HG02610 (cell line): ENCODE results near the gene RFC1.

Source experiments
- ATAC-seq: cut with Tn5 transposase; IDR thresholded peaks from one replicate; pipeline ENCODE4 v1.9.1; 2021; ENCODE audit warnings: mild to moderate bottlenecking, moderate library complexity; ENCODE audit not compliant: unreplicated experiment

RFC1 gene

DNA sequence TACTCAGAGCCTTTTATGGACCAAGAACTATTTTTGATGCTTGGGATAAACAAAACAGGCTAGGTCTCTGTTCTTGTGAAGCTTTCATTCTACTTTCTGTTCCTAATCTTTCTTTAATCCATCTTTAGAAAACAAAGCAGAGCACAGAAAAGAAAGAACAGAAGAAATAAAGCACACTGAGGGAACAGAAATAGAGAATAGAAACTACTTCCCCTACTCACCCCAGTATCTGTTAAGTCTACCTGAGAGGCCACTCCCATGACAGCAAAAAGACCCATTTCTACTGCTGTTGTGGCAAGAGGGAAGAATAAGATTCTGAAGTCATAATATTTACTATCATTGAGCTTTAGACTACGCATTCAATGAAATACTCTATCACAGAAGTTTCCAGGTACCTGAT lies 9.2 kb downstream of the RFC1 start:
- peak; percentile 31 for ATAC-seq

DNA sequence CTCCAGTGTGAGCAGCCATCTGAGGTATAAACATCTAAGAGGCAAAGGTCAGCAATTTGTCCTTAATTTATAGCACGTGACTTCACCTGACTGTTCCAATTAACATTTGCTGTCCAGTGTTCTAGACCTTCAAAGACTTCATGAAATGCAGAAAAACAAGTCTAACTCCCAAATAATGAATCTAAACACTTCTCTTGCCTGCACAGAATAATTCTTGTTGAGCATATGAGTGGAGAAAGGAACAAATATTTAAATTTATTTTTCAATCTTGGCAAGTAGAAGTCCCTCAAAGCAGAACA lies 12.0 kb downstream of the RFC1 start:
- no peak for ATAC-seq

DNA sequence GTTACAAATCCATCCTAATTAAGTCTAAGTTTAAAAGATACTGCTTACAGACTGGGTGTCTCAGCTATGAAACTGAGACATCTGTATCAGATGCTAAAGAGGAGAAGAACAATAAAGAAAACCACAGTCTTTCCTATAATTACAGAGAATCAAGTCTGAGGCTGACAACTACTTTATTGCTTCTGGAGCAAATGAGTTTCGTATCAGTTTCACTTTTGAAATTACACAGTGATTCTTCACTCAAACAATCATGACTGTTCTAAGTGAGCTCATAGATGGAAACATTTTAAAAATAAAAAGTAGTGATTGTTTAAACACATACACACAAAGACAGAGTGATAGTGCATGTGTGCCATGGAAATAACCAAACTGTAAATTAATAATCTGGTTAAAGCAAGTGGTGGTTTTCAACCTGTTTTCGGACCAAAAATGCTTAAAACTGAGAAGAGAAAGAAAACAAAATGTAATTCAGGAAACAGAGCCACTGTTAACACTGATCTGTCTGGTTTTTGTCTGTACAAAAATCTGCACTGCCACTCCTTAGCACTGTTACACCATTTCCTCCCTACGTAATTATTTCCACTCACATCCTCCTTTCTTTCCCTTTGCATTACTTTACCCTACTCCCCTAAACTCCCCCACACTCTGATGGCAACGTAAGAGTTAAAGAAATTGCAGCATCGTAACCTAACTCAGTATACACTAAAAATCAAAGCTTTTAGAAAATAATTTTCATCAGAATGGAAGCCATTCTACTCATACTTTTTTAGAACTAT lies 12.5 kb downstream of the RFC1 start:
- ATAC-seq: peak; percentile 89

DNA sequence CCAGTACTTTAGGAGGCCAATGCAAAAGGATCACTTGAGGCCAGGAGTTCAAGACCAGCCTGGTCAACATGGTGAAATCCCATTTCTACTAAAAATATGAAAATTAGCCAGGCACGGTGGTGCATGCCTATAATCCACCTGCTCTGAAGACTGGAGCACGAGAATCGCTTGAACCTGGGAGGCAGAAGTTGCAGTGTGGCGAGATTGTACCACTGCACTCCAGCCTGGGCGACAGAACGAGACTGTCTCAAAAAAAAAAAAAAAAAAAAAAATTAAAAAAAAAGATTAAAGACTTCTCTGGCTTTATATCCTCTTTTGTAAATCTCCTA lies 13.0 kb downstream of the RFC1 start:
- ATAC-seq: peak; percentile 11

DNA sequence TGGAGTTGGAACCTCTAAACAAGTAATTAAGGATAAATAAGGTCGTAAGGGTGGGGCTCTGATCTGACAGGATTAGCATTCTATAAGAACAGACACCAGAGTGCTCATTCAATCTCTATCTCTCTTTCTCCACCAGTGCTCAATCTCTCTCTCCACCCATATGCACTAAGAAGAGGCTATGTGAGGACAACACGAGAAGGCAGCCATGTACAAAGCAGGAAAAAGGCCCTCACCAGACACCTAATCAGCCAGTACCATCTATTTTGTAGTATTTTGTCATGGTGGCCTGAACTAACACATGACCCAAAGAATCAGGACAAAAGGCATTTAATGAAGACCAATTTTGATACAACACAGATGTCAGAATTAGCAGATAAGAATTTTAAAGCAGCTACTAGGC lies 16.8 kb downstream of the RFC1 start:
- no peak for ATAC-seq

DNA sequence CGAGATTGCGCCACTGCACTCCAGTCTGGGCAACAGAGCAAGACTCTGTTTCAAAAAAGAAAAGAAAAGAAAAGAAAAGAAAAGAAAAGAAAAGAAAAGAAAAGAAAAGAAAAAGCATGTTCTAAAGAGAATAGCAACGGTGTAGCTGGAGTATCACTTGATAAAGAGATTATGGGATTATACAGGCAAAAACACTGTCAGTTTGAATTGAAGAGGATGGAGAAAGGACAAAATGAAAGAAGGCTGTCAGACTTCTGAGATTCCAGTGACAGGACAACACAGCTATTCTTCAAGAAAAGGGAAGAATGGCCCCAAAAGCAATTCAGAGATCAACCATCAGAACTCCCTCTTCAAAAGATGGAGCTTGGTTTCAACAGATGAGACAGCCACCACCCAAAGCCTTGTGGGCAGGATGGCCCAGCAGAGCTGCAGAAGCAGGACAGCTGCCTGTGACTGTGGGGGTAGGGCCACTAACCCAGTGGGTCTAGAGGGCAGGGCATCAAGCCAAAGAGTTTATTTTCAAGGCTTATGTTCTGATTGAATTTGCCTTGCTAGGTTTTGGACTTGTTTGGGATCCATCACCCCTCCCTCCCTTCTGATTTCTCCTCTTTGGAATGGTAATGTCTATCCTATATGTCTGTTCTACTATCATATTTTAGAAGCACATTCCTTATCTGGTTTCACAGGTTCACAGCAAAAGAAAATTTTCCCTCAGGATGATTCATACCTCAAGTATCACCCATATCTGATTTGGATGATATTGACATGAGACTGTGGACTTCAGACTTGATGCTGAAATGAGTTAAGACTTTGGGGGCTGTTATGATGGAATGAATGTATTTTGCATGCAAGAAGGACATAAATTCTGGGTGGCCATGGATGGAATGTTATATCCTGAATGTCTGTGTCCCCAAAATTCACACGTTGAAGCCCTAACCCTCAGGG lies 17.5 kb downstream of the RFC1 start:
- no peak for ATAC-seq

DNA sequence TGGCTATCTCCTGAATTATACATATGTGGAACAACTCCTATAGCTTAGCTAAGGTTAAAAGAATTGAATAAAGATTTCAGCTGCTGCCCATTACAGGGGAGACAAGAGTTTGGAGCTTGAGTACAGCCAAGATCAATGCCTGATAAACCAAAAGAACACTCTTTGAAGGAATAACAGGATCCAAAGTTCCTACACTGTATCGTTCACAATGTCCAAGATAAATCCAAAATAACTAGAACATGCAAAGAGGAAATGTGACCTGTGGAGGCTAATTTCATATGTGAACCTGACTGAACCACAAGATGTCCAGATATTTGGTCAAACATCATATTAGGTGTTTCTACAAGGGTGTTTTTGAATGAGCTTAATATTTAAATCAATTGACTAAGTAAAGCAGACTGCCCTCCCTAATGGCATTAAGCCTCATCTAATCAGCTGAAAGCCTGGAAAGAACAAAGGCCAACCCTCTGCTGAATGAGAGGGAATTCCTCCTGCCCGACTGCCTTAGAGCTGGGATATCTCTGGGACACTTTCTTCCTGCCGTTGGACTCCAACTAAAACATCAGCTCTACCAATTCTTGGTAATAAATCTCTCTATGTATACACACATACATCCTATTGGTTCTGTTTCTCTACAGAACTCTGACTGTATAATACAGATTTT lies 19.2 kb downstream of the RFC1 start:
- no peak for ATAC-seq

DNA sequence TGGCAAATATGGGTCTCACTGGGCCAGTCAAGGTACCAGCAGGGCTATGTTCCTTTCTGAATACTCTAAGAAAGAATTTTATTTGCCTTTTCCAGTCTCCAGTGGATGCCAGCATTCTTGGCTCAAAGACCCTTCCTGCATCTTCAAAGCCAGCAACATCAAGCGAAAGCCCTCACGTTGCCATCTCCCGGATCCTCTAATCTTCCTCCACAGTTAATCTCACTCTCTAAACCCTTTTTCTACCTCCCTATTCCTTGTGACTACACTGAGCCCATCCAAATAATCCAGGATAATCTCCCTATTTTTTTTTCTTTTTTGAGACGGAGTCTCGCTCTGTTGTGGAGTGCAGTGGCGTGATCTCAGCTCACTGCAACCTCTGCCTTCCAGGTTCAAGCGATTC lies 23.4 kb downstream of the RFC1 start:
- no peak for ATAC-seq

DNA sequence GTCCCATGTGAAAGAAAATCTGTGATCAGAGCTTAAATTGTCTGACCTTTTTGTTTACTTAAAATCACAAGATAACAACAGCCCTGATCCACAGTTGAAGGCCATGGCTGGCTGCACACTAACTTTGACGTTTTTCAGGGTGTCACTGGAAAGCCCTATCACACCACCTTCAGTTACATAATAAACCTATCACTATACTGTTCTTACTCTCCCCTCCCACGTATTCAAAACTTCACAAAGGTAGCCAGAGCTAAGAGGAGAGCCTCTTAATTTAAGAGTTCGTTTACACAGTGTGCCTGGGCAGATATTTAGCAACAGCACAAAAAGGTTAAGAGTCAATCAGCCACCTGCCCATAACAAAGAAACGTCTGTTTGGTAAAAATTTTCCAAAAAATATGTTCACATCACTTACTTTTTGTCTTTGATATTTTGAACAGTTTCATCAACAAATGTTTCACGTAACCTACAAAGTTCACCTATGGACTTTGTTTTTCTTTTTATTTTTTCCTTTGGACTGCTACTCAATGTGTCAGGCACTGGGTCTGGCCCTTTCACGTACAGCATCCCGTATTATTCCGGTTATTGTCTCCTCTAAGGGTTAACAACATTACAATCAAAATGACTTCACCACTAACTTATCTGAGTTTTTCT lies 25.0 kb downstream of the RFC1 start:
- ATAC-seq: no peak

DNA sequence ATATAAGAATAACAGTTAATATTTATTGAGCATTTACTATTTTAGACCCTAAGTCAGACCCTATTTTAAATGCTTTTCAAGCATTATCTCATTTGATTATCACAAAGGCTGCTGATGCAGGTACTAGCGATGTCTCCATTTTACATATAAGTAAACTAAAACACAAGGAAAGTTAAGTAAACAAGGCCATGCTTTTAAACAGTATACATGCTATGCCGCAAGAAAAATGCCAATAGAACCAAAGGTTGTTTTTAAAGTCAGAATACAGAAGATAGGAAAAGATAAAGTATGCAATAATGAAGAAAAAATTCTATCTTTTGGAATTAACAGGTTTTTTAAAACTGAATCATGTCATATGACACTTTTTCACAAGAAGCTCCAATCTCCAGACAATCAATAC lies 26.2 kb downstream of the RFC1 start:
- ATAC-seq: no peak

DNA sequence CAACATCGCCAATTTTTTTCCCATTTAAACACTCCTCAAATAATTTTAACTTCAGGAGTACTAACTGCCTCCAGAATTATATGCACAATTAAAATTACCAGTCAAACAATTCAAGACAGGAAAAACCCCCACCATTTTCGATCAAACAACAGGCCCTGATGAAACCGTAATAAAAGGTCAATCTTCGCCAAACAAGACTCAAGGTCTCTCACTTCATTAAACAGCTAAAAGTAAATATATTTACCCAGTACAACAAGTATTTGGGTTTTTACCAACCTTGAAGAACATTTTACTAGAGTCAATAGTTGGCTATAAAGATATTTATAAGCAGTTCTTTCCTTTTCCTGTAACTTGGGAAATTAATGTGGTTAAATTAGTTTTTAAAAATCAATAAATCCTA lies 28.3 kb downstream of the RFC1 start:
- no peak for ATAC-seq

DNA sequence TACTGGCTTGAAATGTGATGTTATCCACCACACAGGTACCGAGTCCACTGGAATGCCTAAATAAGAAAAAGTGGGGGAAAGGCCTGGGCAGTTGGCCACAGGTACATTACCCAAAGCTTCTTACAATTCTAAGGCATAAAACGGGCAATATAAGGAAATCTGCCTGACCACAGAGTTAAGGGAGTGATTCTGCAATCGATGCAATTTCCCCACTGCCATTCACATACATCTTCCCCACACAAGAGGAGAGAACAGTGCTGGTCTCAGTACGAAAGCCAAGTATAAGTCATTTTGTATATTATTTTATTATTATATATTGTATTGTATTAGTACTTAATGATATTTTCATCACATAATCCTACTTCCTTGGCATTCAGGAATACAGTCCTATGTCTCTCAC lies 30.6 kb downstream of the RFC1 start:
- ATAC-seq: no peak

DNA sequence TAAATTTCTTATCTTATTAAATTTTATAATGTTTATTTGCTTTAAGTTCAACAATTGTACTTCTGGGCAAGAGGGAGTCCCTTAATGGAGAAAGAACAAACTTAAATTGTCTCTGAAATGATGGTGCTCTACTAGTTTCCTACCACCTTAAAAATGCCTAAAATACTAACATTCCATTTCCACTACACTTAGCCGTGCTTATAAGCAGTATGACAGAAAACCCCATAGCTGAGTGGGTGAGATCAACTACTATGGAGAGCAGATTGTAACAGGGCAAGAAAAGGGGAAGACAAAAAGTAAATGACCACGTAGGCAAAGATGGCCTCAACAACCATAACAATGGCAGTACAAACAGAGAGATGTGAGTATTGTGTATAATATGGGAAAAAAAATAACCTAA lies 35.0 kb downstream of the RFC1 start:
- ATAC-seq: no peak

DNA sequence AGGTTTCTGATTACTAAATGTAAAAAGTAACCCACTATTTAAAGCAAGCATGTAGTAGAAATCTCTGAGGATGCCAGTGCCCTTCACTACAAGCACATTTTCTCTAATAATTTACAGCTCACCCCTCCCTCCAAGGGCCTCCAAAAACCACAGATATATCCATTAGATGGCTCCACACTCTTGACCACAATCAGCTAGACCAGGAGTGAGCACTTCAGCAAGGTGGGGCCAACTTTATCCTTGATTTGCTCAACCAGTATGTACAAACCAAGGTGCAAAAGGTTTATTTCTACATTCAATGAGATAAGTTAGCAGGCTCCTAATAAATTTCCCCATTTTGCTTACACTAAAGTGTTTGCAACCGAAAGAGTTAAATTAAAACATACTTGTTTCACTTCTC lies 35.8 kb downstream of the RFC1 start:
- no peak for ATAC-seq

DNA sequence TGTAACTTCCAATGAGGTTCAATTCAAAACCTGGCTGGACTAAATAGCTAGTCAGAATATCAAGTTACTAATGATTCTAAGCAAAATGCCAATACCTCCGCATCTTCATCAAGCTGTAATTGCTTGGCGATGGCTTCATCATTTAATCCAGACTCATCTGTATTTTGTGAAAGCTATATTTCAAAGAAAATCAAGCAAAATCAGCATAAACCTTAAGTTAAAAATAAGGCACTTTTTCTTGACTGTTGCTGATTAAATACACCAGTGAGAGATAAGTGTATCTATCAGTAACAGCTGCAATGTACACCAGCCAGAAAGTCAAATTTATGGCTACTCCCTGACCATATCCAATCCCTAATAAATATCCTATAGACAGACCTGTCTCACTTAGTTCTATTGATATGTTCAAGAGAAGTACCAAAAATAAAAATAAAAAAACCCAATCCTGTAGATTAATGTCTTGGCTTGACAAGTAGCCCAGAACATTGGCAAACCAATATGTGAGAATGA lies 39.6 kb downstream of the RFC1 start:
- ATAC-seq: no peak

DNA sequence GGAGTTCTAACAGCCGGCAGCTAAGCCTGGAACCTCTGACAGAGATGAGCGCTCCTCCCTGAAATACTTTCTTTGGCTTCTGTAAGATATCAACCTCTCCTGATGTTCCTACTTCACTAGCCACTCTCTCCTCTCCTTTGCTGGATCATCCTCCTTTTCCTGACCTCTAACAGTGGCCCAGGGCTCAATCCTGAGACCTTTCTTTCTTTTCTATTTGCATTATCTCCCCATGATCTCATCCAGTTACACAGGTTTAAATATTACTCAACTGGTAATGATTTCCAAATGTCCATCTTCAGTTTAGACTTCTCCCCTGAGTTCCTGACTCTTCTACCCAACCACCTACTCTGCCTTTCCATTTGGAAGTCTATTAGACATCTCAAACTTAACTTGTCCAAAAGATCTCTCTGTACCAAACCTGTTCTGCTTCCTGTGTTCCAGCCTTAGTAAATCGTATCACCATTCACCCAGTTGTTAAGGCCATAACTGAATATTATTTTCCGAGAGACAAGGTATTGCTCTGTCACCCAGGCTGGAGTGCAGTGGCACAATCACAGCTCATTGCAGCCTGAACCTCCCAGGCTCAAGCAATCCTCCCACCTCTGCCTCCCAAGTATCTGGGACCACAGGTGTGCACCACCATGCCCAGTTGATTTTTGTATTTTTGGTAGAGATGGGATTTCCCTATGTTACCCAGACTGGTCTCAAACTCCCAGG lies 41.1 kb downstream of the RFC1 start:
- ATAC-seq: no peak

DNA sequence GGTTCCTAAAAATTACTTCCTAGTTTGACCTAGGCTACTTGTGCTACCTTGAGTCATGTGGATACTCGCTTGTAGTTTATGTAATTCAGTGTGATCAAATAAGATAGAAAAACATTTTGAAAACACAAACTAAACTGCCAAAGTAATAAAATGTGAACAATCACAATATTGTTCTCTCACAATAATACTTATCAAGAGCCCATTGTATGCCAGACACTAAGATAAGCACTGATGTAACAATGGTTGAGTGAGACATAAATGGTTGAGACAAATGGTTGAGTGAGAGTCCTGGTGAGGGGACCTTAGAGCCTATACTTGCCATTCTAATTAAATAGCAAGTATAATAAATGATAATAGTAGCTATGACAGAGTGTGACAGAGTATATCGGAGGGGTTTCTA lies 41.7 kb downstream of the RFC1 start:
- ATAC-seq: no peak

DNA sequence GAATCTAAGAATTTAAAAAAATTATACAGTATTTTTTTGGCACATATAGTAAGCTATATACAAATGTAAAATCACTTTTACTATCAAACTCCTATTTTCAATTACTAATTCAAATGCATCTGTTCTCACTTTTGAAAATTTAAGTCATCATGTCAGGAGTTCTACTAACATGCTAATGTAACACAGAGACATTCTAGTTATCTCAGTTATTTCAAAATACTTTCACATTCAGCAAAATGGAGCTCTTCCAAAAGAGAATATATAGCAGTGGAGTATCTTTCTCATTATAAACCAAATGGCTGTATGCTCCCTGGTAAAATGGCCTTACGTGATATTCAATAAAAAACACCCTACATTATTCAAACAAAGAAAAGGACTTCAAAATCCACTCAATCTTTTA lies 42.3 kb downstream of the RFC1 start:
- no peak for ATAC-seq

DNA sequence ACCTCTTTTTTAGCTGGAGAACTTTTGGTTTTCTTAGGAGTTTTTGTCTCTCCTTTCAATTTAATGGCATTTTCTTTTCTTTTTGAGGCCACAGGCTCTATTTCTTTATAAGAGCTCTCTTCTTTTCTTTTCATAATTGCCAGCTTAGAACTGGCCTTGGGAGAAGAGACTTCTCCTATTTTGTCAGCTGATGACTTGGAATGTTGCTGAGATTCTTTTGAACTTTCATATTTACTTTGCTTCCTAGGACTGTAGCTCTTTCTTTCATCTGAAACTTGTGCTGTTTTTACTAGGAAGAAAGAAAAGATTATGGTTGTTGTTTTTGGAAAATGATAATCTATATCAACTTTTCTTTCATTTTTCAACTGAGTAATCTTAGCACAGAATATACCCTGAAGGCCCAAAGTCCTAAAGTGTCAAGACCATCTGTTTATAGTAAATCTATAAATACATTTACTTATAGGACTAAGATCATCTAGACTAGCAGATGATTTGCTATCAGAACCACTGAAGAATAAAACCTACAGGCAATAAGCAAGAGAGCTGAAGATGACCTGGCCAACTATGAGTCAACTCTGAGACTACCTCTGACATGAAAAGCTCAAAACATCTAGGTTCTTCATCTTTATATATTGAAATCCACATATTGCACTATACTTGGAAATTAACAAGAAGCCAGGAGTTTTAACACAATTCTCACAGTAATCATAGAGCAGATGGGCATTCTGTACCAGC lies 45.6 kb downstream of the RFC1 start:
- ATAC-seq: no peak

DNA sequence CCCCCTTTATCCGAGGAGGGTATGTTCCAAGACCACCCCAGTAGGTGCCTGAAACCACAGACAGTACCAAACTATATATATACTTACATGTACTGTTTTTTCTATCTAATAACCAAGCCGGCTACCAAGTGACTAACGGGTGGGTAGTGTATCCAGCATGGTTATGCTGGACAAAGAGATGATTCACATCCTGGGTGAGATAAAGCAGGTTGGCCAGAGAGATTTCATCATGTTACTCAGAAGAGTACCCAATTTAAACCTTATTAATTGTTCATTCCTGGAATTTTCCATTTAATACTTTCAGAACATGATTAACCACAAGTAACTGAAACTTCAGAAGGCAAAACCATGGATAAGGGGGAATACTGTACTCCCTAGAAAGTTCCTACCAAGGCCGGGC lies 46.5 kb downstream of the RFC1 start:
- no peak for ATAC-seq
